Breast epithelium (tissue), 3 donors: ENCODE data around the gene HAPLN1.

Experiments
- CTCF ChIP-seq, 3 donors: fragments of 450-650 bp; IDR thresholded peaks; one replicate each; pipeline ENCODE4 v1.5.1; 2016 to 2017; ENCODE audit warnings: antibody characterized with exemption in 3 of 3, mild to moderate bottlenecking in 3 of 3, moderate library complexity in 3 of 3
- POLR2A ChIP-seq: fragments of 450-650 bp; IDR thresholded peaks from one replicate; pipeline ENCODE4 v1.6.1; 2016; ENCODE audit warnings: antibody characterized with exemption, mild to moderate bottlenecking, moderate library complexity

- TF ChIP-seq CTCF (IDR thresholded peaks at IDR 0.05), result no peak
- TF ChIP-seq POLR2A, result no peak
Measured at GRCh38 chr5:83721953-83722901, 1.6 kb upstream of the HAPLN1 start.
